ENCODE data around the gene ACTR1A. TPM values are rescaled to one million over a fixed set of nuclear protein-coding genes. Genes with fewer than 3 reads are reported as not detected.

The ACTR1A gene
- polyA plus RNA-seq, 1 donor (not counting 4 experiments of a cell fraction or from before 2014, with no cell fraction given): 162 TPM

DNA sequence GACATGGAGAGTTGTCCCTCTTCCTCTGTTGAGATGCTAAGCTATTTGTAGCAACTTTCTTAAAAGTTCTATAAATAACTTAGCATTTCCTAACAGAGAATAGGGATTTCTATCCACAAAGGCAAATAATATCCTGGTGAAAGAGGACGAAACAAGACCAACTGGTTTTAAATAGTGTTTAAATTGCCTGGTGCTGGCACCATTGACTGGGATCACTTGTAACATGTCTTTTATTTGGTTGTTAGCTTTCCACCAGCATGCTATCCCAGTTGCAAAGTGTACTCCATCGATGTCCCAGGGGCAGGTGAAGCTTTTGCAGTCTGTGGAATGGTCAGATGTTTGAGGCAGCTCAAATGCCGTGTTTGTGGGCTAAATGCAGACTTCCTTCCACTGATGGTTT, 5.0 kb upstream of the ACTR1A start:
- H3K4me2 ChIP-seq (ENCODE audit: control insufficient read depth, extremely low read depth, insufficient read depth, low read depth, low read length): no peak overlapping the region
- dilution Hi-C loops (cut with MboI; ENCODE audit: extremely low pct_ligation_motif_present, low sequenced_read_pairs): loop anchor here (10.0 kb wide), 1 partner anchor 67 kb away; no protein-coding TSS in a partner anchor
- no peaks in the 10 kb centered on the region for H4K20me1 ChIP-seq (ENCODE audit: control insufficient read depth, extremely low read depth, insufficient read depth, low read length)
- DNase-seq (ENCODE audit: low read depth, low spot score) (no peak), FAIRE-seq (no peak)
- H2AFZ ChIP-seq (ENCODE audit: control insufficient read depth, low read length): no peak overlapping the region
- H3K4me1 ChIP-seq (ENCODE audit: control insufficient read depth, extremely low read depth, insufficient read depth, low read length): peaks cover 17% of the 10 kb centered on the region
- no peaks in the 10 kb centered on the region for H3K9me3 ChIP-seq (ENCODE audit: control insufficient read depth, low read depth, low read length)
- H3K9ac ChIP-seq (ENCODE audit: control insufficient read depth, extremely low read depth, insufficient read depth, low read length): no peak overlapping the region
- H3K27ac ChIP-seq (ENCODE audit: control insufficient read depth, insufficient read depth, low read length): no peak overlapping the region
- H3K9me1 ChIP-seq (ENCODE audit: control insufficient read depth, extremely low read depth, insufficient read depth, low read length): peaks cover 4% of the 10 kb centered on the region
- H3K4me3 ChIP-seq (ENCODE audit: control insufficient read depth in 2 of 3, extremely low read depth in 1 of 3, insufficient read depth in 2 of 3, low read depth in 1 of 3, low read length in 3 of 3): no peak overlapping the region
- no peaks in the 10 kb centered on the region for H3K27me3 ChIP-seq (ENCODE audit: control insufficient read depth, extremely low read depth, insufficient read depth, low read length)
- TF ChIP-seq EZH2 (IDR thresholded peaks at IDR 0.05; ENCODE audit: low read length): no peak
- TF ChIP-seq, protein P1, sequence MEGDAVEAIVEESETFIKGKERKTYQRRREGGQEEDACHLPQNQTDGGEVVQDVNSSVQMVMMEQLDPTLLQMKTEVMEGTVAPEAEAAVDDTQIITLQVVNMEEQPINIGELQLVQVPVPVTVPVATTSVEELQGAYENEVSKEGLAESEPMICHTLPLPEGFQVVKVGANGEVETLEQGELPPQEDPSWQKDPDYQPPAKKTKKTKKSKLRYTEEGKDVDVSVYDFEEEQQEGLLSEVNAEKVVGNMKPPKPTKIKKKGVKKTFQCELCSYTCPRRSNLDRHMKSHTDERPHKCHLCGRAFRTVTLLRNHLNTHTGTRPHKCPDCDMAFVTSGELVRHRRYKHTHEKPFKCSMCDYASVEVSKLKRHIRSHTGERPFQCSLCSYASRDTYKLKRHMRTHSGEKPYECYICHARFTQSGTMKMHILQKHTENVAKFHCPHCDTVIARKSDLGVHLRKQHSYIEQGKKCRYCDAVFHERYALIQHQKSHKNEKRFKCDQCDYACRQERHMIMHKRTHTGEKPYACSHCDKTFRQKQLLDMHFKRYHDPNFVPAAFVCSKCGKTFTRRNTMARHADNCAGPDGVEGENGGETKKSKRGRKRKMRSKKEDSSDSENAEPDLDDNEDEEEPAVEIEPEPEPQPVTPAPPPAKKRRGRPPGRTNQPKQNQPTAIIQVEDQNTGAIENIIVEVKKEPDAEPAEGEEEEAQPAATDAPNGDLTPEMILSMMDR (optimal IDR thresholded peaks at IDR 0.05 in 1 of 3, IDR thresholded peaks at IDR 0.05 in 1 of 3, conservative IDR thresholded peaks at IDR 0.05 in 1 of 3; ENCODE audit: extremely low read depth in 1 of 3, insufficient read depth in 2 of 3, low read length in 3 of 3): no peak
- H3K79me2 ChIP-seq (ENCODE audit: control insufficient read depth, insufficient read depth, low read length): peaks cover 27% of the 10 kb centered on the region
- H3K36me3 ChIP-seq (ENCODE audit: control insufficient read depth in 2 of 2, extremely low read depth in 1 of 2, insufficient read depth in 2 of 2, low read length in 2 of 2): peaks cover 0 to 8% of the 10 kb centered on the region in 2 experiments

DNA sequence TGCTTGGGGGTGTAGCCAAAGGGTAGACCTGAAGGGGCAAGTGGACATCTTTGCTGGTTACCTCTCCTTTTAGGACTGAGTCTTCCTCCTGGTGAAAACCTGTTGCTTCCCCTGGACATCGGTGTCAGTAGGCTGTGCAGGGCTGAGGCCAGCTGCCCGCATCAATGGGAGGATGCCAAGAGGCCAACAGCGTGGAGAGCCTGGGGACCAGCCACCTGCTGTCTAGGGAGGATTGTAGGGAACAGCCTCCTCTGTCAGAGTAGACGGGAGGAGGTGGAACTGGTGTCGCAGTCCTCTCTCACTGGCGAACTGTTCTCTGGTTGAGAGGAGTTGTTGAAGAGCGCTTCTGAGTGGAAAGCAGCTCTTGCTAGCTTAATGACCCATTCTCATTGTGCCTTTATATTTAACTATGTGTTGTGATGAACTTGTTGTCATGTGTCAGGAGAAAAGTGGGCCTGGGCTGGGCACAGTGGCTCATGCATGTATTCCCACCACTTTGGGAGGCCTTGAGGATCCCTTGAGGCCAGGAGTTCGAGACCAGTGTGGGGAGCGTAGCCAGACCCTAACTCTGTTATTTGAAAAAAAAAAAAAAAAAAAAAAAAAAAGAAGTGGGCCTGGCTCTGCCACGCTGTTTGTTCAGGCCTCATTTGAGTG, 3.1 kb upstream of the ACTR1A start:
- peaks cover 24% of the 10 kb centered on the region for H3K4me1 ChIP-seq (ENCODE audit: control insufficient read depth, extremely low read depth, insufficient read depth, low read length)
- FAIRE-seq (no peak), DNase-seq (ENCODE audit: low read depth, low spot score) (no peak)
- no peak overlapping the region for H3K27ac ChIP-seq (ENCODE audit: control insufficient read depth, insufficient read depth, low read length)
- H3K9me1 ChIP-seq (ENCODE audit: control insufficient read depth, extremely low read depth, insufficient read depth, low read length): peaks cover 7% of the 10 kb centered on the region
- peaks cover 0 to 3% of the 10 kb centered on the region in 2 experiments for H3K36me3 ChIP-seq (ENCODE audit: control insufficient read depth in 2 of 2, extremely low read depth in 1 of 2, insufficient read depth in 2 of 2, low read length in 2 of 2)
- peak overlapping the region; percentile 84 for H3K4me2 ChIP-seq (ENCODE audit: control insufficient read depth, extremely low read depth, insufficient read depth, low read depth, low read length)
- H3K9ac ChIP-seq (ENCODE audit: control insufficient read depth, extremely low read depth, insufficient read depth, low read length): no peak overlapping the region
- no peak overlapping the region for H3K4me3 ChIP-seq (ENCODE audit: control insufficient read depth in 2 of 3, extremely low read depth in 1 of 3, insufficient read depth in 2 of 3, low read depth in 1 of 3, low read length in 3 of 3)
- H3K79me2 ChIP-seq (ENCODE audit: control insufficient read depth, insufficient read depth, low read length): peaks cover 40% of the 10 kb centered on the region
- no peak overlapping the region for H2AFZ ChIP-seq (ENCODE audit: control insufficient read depth, low read length)
- H3K27me3 ChIP-seq (ENCODE audit: control insufficient read depth, extremely low read depth, insufficient read depth, low read length): no peaks in the 10 kb centered on the region
- peaks cover 7% of the 10 kb centered on the region for H4K20me1 ChIP-seq (ENCODE audit: control insufficient read depth, extremely low read depth, insufficient read depth, low read length)
- dilution Hi-C loops (cut with MboI; ENCODE audit: extremely low pct_ligation_motif_present, low sequenced_read_pairs): loop anchor here (10.0 kb wide), 1 partner anchor 69 kb away; no protein-coding TSS in a partner anchor
- no peaks in the 10 kb centered on the region for H3K9me3 ChIP-seq (ENCODE audit: control insufficient read depth, low read depth, low read length)
- TF ChIP-seq, protein P1 (optimal IDR thresholded peaks at IDR 0.05 in 1 of 3, IDR thresholded peaks at IDR 0.05 in 1 of 3, conservative IDR thresholded peaks at IDR 0.05 in 1 of 3; ENCODE audit: extremely low read depth in 1 of 3, insufficient read depth in 2 of 3, low read length in 3 of 3): no peak

Measured in keratinocyte (primary cell).